Activated B cell treated with CpG ODN at 0.5 μM for 24 hours (primary cell): ENCODE results near the gene GHDC. TPM values are rescaled to one million over a fixed set of nuclear protein-coding genes. Genes with fewer than 3 reads are reported as not detected.

Source experiments
- ATAC-seq: fragments of 200-7000 bp; cut with Tn5 transposase; one replicate; pipeline ENCODE4 v1.10.0; 2021; ENCODE audit warnings: low read depth, mild to moderate bottlenecking, moderate library complexity
- CTCF ChIA-PET: fragments of 350-600 bp; sonication (Branson Sonifier 250); formaldehyde crosslinking; loops from one replicate; lab custom pipeline; 2021; ENCODE audit warnings: antibody characterized with exemption; lab: Charles Lee
- POLR2A ChIA-PET: fragments of 350-600 bp; sonication (Branson Sonifier 250); formaldehyde crosslinking; loops from one replicate; lab custom pipeline; 2021; ENCODE audit warnings: antibody characterized with exemption; lab: Charles Lee
- DNase-seq: peaks from one replicate; pipeline ENCODE4 v3.0.0; 2022
- H3K27ac Mint-ChIP-seq: one replicate; pipeline ENCODE4 v1.8.0; 2020; ENCODE audit warnings: mixed read lengths
- H3K27me3 Mint-ChIP-seq: one replicate; pipeline ENCODE4 v1.8.0; 2021; ENCODE audit warnings: mixed read lengths
- H3K36me3 Mint-ChIP-seq: one replicate; pipeline ENCODE4 v1.8.0; 2021; ENCODE audit warnings: low read depth, mixed read lengths
- H3K4me1 Mint-ChIP-seq: one replicate; pipeline ENCODE4 v1.8.0; 2021; ENCODE audit warnings: mixed read lengths
- H3K4me3 Mint-ChIP-seq: one replicate; pipeline ENCODE4 v1.8.0; 2020; ENCODE audit warnings: mild to moderate bottlenecking, mixed read lengths
- H3K9me3 Mint-ChIP-seq: one replicate; pipeline ENCODE4 v1.8.0; 2020; ENCODE audit warnings: mixed read lengths
- CTCF ChIP-seq: fragments of 200-600 bp; IDR thresholded peaks from one replicate; pipeline ENCODE4 v1.8.0; 2022; ENCODE audit warnings: antibody characterized with exemption, mild to moderate bottlenecking
- intact Hi-C: fragments of 100-400 bp; cut with micrococcal nuclease; formaldehyde crosslinking; loops from one replicate; pipeline ENCODE4 v1.15.1; 2024
- total RNA-seq: library from RNA; stranded (reverse); gene quantifications from 2 replicates; pipeline ENCODE4 v1.2.3, GENCODE V29; 2022

The GHDC gene
- total RNA-seq, 1 donor from 2014 or later: 29.1 TPM

DNA sequence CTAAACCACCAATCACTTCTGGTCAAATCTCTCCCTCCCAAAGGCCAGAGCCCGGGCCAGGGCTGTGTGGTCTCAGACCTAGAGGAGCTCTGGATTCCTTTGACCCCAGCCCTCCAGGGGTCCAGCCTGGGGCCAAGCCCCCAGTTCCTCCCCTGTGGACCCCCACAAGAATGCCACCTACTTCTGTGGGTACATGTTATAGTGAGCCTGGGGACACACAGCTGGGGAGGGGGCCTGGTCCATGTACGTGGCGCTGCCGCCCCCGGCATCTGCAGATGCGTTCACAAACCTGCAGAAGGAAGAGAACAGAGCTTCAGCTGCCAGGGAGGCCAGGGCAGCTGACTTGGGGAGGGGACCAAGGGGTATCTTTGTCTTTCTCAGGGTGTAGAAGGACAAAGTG is 7.9 kb upstream of the GHDC start:
- POLR2A ChIA-PET: no interaction called here
- peaks cover 15% of the 10 kb centered on the region for H3K4me1 Mint-ChIP-seq
- intact Hi-C loops: no loop called here
- H3K27me3 Mint-ChIP-seq: no peaks in the 10 kb centered on the region
- no peaks in the 10 kb centered on the region for H3K9me3 Mint-ChIP-seq
- H3K4me3 Mint-ChIP-seq: no peak overlapping the region
- ATAC-seq (no peak), DNase-seq (no peak)
- no peak for TF ChIP-seq CTCF
- peak overlapping the region; percentile 41 for H3K27ac Mint-ChIP-seq
- H3K36me3 Mint-ChIP-seq: peaks cover 62% of the 10 kb centered on the region
- CTCF ChIA-PET: interaction anchor here (2.1 kb wide), 1 partner anchor 20 kb away, joined by 5 read pairs; no protein-coding TSS in a partner anchor

- POLR2A ChIA-PET: no interaction called here
Measured at GRCh38 chr17:42201458-42201772, 7.1 kb upstream of the GHDC start.

DNA sequence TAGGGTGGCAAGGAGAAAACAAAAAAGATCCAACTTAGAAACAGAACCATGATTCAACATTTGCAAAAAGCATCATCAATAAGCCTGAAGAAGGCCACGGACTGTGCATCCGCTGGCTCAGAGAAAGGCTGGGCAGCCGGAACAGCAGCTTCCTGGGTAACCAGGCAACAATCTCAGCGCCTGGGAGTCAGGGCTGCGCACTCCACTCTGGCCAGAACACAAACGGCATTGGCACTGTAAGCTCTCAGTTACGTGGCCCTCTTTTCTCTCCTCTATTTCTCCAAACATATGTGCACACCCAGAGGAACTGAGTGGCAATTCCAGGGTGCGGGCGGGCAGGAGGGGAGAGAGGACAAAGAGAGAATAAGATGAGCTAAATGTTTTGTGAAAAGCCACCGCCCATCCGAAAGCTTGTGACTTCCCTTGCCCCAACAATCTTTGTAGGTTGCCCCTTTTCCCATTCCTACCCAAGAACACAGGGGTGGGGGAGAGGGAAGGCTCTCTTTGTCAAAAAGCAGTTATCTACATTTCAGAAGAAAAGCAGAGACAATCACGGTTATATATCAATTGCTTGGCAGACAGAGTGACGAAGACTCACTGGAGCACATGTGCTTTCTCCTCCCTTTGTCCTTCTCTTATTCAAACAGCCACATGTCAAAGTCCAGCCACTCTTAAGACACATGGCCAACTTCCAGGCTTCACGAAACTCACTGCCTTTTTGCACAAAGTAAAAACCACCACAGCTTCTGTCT is 6.6 kb upstream of the GHDC start:
- intact Hi-C loops: no loop called here
- Mint-ChIP-seq H3K27ac (peak overlapping the region; percentile 35), H3K4me1 (peaks cover 15% of the 10 kb centered on the region), H3K4me3 (no peak overlapping the region), H3K27me3 (no peaks in the 10 kb centered on the region), H3K9me3 (no peaks in the 10 kb centered on the region), H3K36me3 (peaks cover 51% of the 10 kb centered on the region)
- ChIA-PET POLR2A (interaction anchor here (0.7 kb wide), 1 partner anchor 1841 kb away, joined by 3 read pairs; no protein-coding TSS in a partner anchor), CTCF (interaction anchor here (1.2 to 2.1 kb wide), 2 partner anchors 22 to 202 kb away, joined by 3 to 5 read pairs; no protein-coding TSS in a partner anchor)
- DNase-seq: no peak
- no peak for ATAC-seq
- no peak for TF ChIP-seq CTCF

More at GRCh38 chr17:42201458-42201772, 7.1 kb upstream of the GHDC start:
- intact Hi-C loops: no loop called here
- Mint-ChIP-seq H3K27me3 (no peaks in the 10 kb centered on the region), H3K9me3 (no peaks in the 10 kb centered on the region), H3K4me3 (no peak overlapping the region), H3K36me3 (peaks cover 57% of the 10 kb centered on the region), H3K4me1 (peaks cover 15% of the 10 kb centered on the region), H3K27ac (no peak overlapping the region)
- DNase-seq (no peak), ATAC-seq (no peak)
- TF ChIP-seq CTCF: no peak
- CTCF ChIA-PET: interaction anchor here (2.1 kb wide), 1 partner anchor 21 kb away, joined by 5 read pairs; no protein-coding TSS in a partner anchor

DNA sequence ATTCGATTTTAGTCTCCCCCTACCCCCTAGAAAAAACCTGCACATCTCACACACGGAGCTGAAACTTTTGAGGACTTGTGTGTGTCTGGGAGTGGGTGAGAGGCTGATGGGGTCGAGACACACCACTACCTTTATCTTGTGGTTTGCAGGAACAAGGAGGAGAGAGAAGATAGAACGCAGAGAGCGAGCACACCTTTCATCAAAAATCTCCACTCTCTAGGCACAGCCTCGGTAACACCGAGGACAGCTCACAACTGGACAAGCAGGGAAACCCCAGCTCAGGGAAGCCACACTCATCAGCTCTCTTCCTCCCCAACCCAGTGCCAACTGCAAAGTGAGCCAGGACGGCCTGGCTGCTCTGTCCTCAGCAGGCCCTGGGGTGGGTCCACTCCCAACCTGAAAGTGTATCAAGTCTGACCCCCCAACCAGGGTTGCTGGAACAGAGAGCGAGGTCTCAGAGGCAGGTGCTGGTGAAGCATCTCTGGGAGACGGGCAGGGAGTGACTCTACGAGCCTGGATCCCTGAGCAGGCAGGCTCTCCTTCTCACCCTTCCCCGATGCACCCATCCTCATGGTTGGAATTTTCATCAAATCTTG is 5.2 kb upstream of the GHDC start:
- POLR2A ChIA-PET: interaction anchor here (0.5 to 1.6 kb wide), 9 partner anchors 16 to 379 kb away, joined by 3 to 12 read pairs (median 4); partner anchors contain the start of genes DNAJC7, KCNH4 and STAT3

More for the DNA sequence above, 5.2 kb upstream of the GHDC start:
- Mint-ChIP-seq H3K27ac (peak overlapping the region; percentile 91), H3K9me3 (no peaks in the 10 kb centered on the region), H3K36me3 (peaks cover 41% of the 10 kb centered on the region), H3K27me3 (no peaks in the 10 kb centered on the region), H3K4me3 (no peak overlapping the region), H3K4me1 (peaks cover 16% of the 10 kb centered on the region)
- DNase-seq: no peak
- CTCF ChIA-PET: interaction anchor here (1.5 to 2.4 kb wide), 2 partner anchors 15 to 23 kb away, joined by 6 to 11 read pairs; partner anchors contain the start of gene HCRT
- ATAC-seq: no peak
- intact Hi-C loops: loop anchor here (1.0 kb wide), 1 partner anchor 15 kb away; no protein-coding TSS in a partner anchor
- no peak for TF ChIP-seq CTCF
